Mesenchymal stem cell (in vitro differentiated cells and primary cell): ENCODE data around the gene NFRKB.

Experiments used
- DNase-seq: peaks from one replicate; pipeline ENCODE4 v3.0.0-alpha.2; 2013
- H2AFZ ChIP-seq: one replicate; pipeline ENCODE4 v1.6.1; 2013; ENCODE audit warnings: low read depth, mild to moderate bottlenecking, control low read depth, inconsistent platforms, low read length, moderate library complexity
- H2AK5ac ChIP-seq: 2 replicates; pipeline ENCODE4 v1.6.1; 2013; ENCODE audit warnings: low read length, moderate library complexity, mild to moderate bottlenecking, inconsistent platforms; ENCODE audit not compliant: severe bottlenecking
- H2BK120ac ChIP-seq: one replicate; pipeline ENCODE4 v1.6.1; 2013; ENCODE audit warnings: low read depth, mild to moderate bottlenecking, inconsistent platforms, low read length, moderate library complexity
- H2BK12ac ChIP-seq, 2 experiments: one replicate each; pipeline ENCODE4 v1.6.1; 2013; ENCODE audit warnings: inconsistent platforms in 2 of 2, low read length in 2 of 2, mild to moderate bottlenecking in 2 of 2, moderate library complexity in 2 of 2, control low read depth in 1 of 2
- H2BK15ac ChIP-seq: one replicate; pipeline ENCODE4 v1.6.1; 2013; ENCODE audit warnings: mild to moderate bottlenecking, low read depth, inconsistent platforms; ENCODE audit not compliant: poor library complexity, severe bottlenecking
- H2BK5ac ChIP-seq: 2 replicates; pipeline ENCODE4 v1.6.1; 2013; ENCODE audit warnings: low read depth, mild to moderate bottlenecking, low read length, control low read depth, inconsistent platforms; ENCODE audit not compliant: poor library complexity, severe bottlenecking
- H3K14ac ChIP-seq, 2 experiments: one replicate each; pipeline ENCODE4 v1.6.1; 2013; ENCODE audit warnings: inconsistent platforms in 2 of 2, low read length in 2 of 2, control low read depth in 1 of 2, mild to moderate bottlenecking in 1 of 2, moderate library complexity in 1 of 2
- H3K18ac ChIP-seq, 2 experiments: one replicate each; pipeline ENCODE4 v1.6.1; 2013; ENCODE audit warnings: inconsistent platforms in 2 of 2, low read length in 2 of 2, control low read depth in 1 of 2, low read depth in 1 of 2, mild to moderate bottlenecking in 1 of 2
- H3K23ac ChIP-seq, 2 experiments: one replicate each; pipeline ENCODE4 v1.6.1; 2013; ENCODE audit warnings: inconsistent platforms in 2 of 2, low read length in 2 of 2, mild to moderate bottlenecking in 2 of 2, moderate library complexity in 2 of 2, control low read depth in 1 of 2
- H3K27ac ChIP-seq: 2 replicates; pipeline ENCODE4 v1.5.1; 2013; ENCODE audit warnings: mild to moderate bottlenecking, moderate library complexity, low read length, control low read depth, inconsistent platforms; ENCODE audit not compliant: poor library complexity, severe bottlenecking
- H3K27me3 ChIP-seq, 2 experiments: 2 replicates each; pipeline versions ENCODE4 v1.6.1 to v1.7.0; 2013; ENCODE audit warnings: low read length in 2 of 2, mild to moderate bottlenecking in 2 of 2, moderate library complexity in 2 of 2, control low read depth in 1 of 2, inconsistent platforms in 1 of 2; ENCODE audit not compliant: control insufficient read depth in 1 of 2, insufficient read depth in 1 of 2
- H3K36me3 ChIP-seq, 2 experiments: 2 replicates each; pipeline versions ENCODE4 v1.6.1 to v1.7.0; 2013; ENCODE audit warnings: low read length in 2 of 2, control low read depth in 1 of 2, inconsistent platforms in 1 of 2, low read depth in 1 of 2, mild to moderate bottlenecking in 1 of 2; ENCODE audit not compliant: insufficient read depth in 2 of 2, control insufficient read depth in 1 of 2
- H3K4ac ChIP-seq, 2 experiments: one replicate each; pipeline ENCODE4 v1.6.1; 2013; ENCODE audit warnings: inconsistent platforms in 2 of 2, low read length in 2 of 2, mild to moderate bottlenecking in 2 of 2, moderate library complexity in 2 of 2, control low read depth in 1 of 2, low read depth in 1 of 2
- H3K4me1 ChIP-seq: 2 replicates; pipeline ENCODE4 v1.6.1; 2013; ENCODE audit warnings: low read depth, low read length, control low read depth; ENCODE audit not compliant: control insufficient read depth, insufficient read depth
- H3K4me2 ChIP-seq: 2 replicates; pipeline ENCODE4 v1.6.1; 2013; ENCODE audit warnings: low read length, mild to moderate bottlenecking, inconsistent platforms; ENCODE audit not compliant: poor library complexity, severe bottlenecking
- H3K4me3 ChIP-seq, 2 experiments: 2 replicates each; pipeline versions ENCODE4 v1.5.1 to v1.7.0; 2013; ENCODE audit warnings: low read length in 2 of 2, mild to moderate bottlenecking in 2 of 2, control low read depth in 1 of 2, low read depth in 1 of 2; ENCODE audit not compliant: insufficient read depth in 1 of 2
- H3K79me1 ChIP-seq: replicated peaks from 2 replicates; pipeline ENCODE4 v1.6.1; 2013; ENCODE audit warnings: mild to moderate bottlenecking, control low read depth, low read length, inconsistent platforms; ENCODE audit not compliant: poor library complexity, severe bottlenecking
- H3K9ac ChIP-seq: 2 replicates; pipeline ENCODE4 v1.7.0; 2013; ENCODE audit warnings: mild to moderate bottlenecking, low read length, moderate library complexity
- H3K9me3 ChIP-seq: 2 replicates; pipeline ENCODE4 v1.7.0; 2013; ENCODE audit warnings: mild to moderate bottlenecking, low read length; ENCODE audit not compliant: control insufficient read depth
- H4K8ac ChIP-seq: one replicate; pipeline ENCODE4 v1.6.1; 2013; ENCODE audit warnings: inconsistent platforms, mild to moderate bottlenecking, low read length, moderate library complexity
- H4K91ac ChIP-seq: one replicate; pipeline ENCODE4 v1.6.1; 2013; ENCODE audit warnings: mild to moderate bottlenecking, low read length, inconsistent platforms
- WGBS: methylation state at CpG from one replicate; pipeline ENCODE4 v1.1.7; 2013; ENCODE audit warnings: mixed read lengths; 5-methylcytosine and 5-hydroxymethylcytosine counted together

Gene NFRKB

DNA sequence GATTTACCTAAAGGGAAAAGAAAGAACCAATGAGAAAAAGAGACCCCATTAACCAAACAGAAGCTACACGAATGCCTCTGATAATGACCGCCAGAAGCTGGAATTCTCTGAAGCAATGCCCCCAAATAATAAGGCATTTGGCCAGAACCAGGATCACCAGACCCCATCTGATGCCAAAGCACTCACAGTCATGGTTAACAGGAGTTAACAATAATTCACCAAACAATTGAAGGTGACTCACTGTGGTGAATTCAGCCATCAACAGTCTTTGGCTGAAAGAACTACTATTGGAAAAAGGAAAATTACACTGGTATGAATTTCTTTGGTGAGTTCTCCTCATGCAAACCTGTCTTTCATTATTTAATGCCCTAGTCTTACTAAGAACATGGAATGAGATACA, 21.9 kb upstream of the NFRKB start:
- H3K36me3 ChIP-seq, result peaks cover 33 to 58% of the 10 kb centered on the region in 2 experiments
- no peak overlapping the region for H3K23ac ChIP-seq
- 100% methylated on average over 2 of the region's 2 CpGs for WGBS
- no peak overlapping the region for H2BK12ac ChIP-seq
- H3K27me3 ChIP-seq, result no peaks in the 10 kb centered on the region
- no peak overlapping the region for H4K8ac ChIP-seq
- H2BK5ac ChIP-seq, result no peak overlapping the region
- no peak overlapping the region for H3K18ac ChIP-seq
- no peak overlapping the region for H2AFZ ChIP-seq
- H3K9ac ChIP-seq, result no peak overlapping the region
- no peak overlapping the region for H3K14ac ChIP-seq
- no peaks in the 10 kb centered on the region for H3K4me1 ChIP-seq
- H3K4ac ChIP-seq, result no peak overlapping the region
- H3K4me3 ChIP-seq, result no peak overlapping the region
- H2BK120ac ChIP-seq, result no peak overlapping the region
- no peak overlapping the region for H4K91ac ChIP-seq
- H3K27ac ChIP-seq, result no peak overlapping the region
- H2BK15ac ChIP-seq, result no peak overlapping the region
- H2AK5ac ChIP-seq, result no peak overlapping the region
- no peak overlapping the region for H3K4me2 ChIP-seq
- DNase-seq, result no peak
- no peaks in the 10 kb centered on the region for H3K9me3 ChIP-seq
- H3K79me1 ChIP-seq, result no peaks in the 10 kb centered on the region

DNA sequence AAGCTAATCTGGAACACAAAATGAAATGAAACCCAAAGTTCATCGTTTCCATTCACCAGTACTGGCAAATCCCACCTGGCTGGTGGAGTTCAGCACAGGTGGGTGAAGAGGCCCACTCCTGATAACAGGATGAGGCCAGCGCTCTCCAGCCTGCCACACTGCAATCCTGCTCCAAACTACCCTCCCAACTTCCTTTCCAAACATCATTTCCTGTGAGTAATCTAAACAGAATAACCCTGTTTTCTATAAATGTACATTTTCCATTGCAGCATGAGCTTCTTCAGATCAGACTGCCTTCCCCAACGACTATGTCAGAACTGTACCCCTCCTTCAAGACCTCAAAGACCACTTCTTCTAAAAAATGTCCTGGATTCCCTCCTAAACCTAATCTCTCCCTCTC, 15.9 kb upstream of the NFRKB start:
- WGBS, result 37% methylated on average over 3 of the region's 3 CpGs
- Histone ChIP-seq H3K9ac (no peak overlapping the region), H3K79me1 (no peaks in the 10 kb centered on the region)

DNA sequence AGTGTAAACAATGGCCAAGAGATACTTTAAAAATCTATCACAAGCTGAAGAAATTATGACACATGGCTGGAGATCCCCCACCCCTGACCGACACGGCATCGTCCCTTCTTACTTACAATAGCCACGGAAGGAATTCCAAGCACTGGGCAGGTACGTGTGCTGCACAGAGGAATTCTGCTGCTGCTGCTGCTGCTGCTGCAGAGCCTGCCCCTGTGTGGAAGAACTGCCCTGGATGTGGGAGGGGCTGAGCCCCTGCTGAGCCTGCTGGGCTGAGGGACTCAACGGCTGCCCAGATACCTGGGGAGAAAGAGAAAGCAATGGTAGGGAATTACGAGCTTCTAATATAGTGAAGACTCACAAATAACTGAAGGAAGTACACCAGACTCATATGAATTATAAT, 15.0 kb upstream of the NFRKB start:
- Histone ChIP-seq H3K4ac (no peak overlapping the region), H3K4me1 (peaks cover 3% of the 10 kb centered on the region), H3K4me2 (no peak overlapping the region), H2BK15ac (no peak overlapping the region), H2BK12ac (no peak overlapping the region), H4K8ac (no peak overlapping the region), H3K18ac (no peak overlapping the region), H3K27ac (no peak overlapping the region), H2AK5ac (no peak overlapping the region), H2BK5ac (no peak overlapping the region), H2AFZ (no peak overlapping the region), H3K27me3 (no peaks in the 10 kb centered on the region), H3K79me1 (no peaks in the 10 kb centered on the region), H3K9me3 (no peaks in the 10 kb centered on the region), H3K23ac (no peak overlapping the region), H4K91ac (no peak overlapping the region), H3K9ac (no peak overlapping the region), H3K14ac (no peak overlapping the region), H3K4me3 (no peak overlapping the region), H3K36me3 (peaks cover 39 to 64% of the 10 kb centered on the region in 2 experiments), H2BK120ac (no peak overlapping the region)
- no peak for DNase-seq
- 94% methylated on average over 5 of the region's 7 CpGs for WGBS

More for the DNA sequence above, 15.9 kb upstream of the NFRKB start:
- no peak overlapping the region for H2BK12ac ChIP-seq
- no peaks in the 10 kb centered on the region for H3K27me3 ChIP-seq
- H2AK5ac ChIP-seq, result no peak overlapping the region
- H4K8ac ChIP-seq, result peak overlapping the region; percentile 77
- no peak overlapping the region for H3K14ac ChIP-seq
- no peak overlapping the region for H3K4me2 ChIP-seq
- H2AFZ ChIP-seq, result no peak overlapping the region
- no peak overlapping the region for H3K4me3 ChIP-seq
- peaks cover 3% of the 10 kb centered on the region for H3K4me1 ChIP-seq
- no peaks in the 10 kb centered on the region for H3K9me3 ChIP-seq
- H3K23ac ChIP-seq, result no peak overlapping the region
- no peak overlapping the region for H3K27ac ChIP-seq
- peaks cover 36 to 64% of the 10 kb centered on the region in 2 experiments for H3K36me3 ChIP-seq
- H2BK120ac ChIP-seq, result no peak overlapping the region
- H2BK15ac ChIP-seq, result no peak overlapping the region
- H4K91ac ChIP-seq, result no peak overlapping the region
- H3K4ac ChIP-seq, result no peak overlapping the region
- H2BK5ac ChIP-seq, result no peak overlapping the region
- DNase-seq, result peak; percentile 59
- no peak overlapping the region for H3K18ac ChIP-seq

DNA sequence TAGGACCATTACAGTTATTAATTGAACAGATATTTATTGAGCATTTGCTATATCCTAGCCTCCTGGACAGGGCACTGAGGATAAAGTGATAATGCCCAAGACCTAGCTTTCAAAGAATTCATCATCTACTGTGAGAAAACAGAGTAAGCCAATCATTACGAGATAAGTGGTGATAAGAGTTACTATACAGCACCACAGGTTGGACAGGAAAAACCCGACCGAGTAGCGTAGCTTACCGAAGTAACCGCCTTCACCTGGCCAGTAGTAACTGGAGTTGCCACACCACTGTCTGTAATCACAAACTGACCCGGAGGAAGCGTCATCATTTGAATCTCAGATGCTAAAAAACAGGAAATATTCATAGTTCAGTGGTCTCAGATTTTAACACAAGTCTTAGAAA, 10.0 kb upstream of the NFRKB start:
- Histone ChIP-seq H3K79me1 (no peaks in the 10 kb centered on the region), H3K14ac (no peak overlapping the region), H3K4ac (no peak overlapping the region), H3K27me3 (no peaks in the 10 kb centered on the region), H2BK120ac (no peak overlapping the region), H3K9me3 (no peaks in the 10 kb centered on the region), H3K36me3 (peaks cover 28 to 68% of the 10 kb centered on the region in 2 experiments), H3K27ac (no peak overlapping the region), H2BK15ac (no peak overlapping the region), H2AK5ac (no peak overlapping the region), H3K9ac (no peak overlapping the region), H2BK12ac (no peak overlapping the region), H3K23ac (no peak overlapping the region), H4K91ac (no peak overlapping the region), H3K4me3 (no peak overlapping the region), H3K18ac (no peak overlapping the region), H2BK5ac (no peak overlapping the region), H2AFZ (no peak overlapping the region), H3K4me2 (no peak overlapping the region), H4K8ac (no peak overlapping the region), H3K4me1 (peaks cover 2% of the 10 kb centered on the region)
- no peak for DNase-seq
- 97% methylated on average over 8 of the region's 8 CpGs for WGBS
